HEK293T (cell line): ENCODE measurements around the gene LIMS4.
"Not testable (repeated sequence)": the region's sequence is repeated elsewhere in the genome, so short reads cannot be mapped to it uniquely, and the experiment has no call there.

Source experiments
- CTBP1 ChIP-seq: fragments of 450-650 bp; IDR thresholded peaks from 2 replicates; pipeline ENCODE4 v1.6.1; 2016; ENCODE audit warnings: borderline replicate concordance
- FOXM1 ChIP-seq: fragments of 450-650 bp; IDR thresholded peaks from 2 replicates; pipeline ENCODE4 v1.6.1; 2017; ENCODE audit warnings: mild to moderate bottlenecking, borderline replicate concordance
- HDGF ChIP-seq: fragments of 450-650 bp; IDR thresholded peaks from 2 replicates; pipeline ENCODE4 v1.6.1; 2017; ENCODE audit warnings: antibody characterized with exemption, borderline replicate concordance
- NFRKB ChIP-seq: fragments of 450-650 bp; IDR thresholded peaks from 2 replicates; pipeline ENCODE4 v1.6.1; 2016; ENCODE audit warnings: mild to moderate bottlenecking, moderate library complexity
- SP1 ChIP-seq: fragments of 450-650 bp; IDR thresholded peaks from 2 replicates; pipeline ENCODE4 v1.6.1; 2017
- SUZ12 ChIP-seq: fragments of 450-650 bp; IDR thresholded peaks from 2 replicates; pipeline ENCODE4 v1.6.1; 2016; ENCODE audit warnings: mild to moderate bottlenecking
- TARDBP ChIP-seq: fragments of 450-650 bp; IDR thresholded peaks from 2 replicates; pipeline ENCODE4 v1.6.1; 2016

DNA sequence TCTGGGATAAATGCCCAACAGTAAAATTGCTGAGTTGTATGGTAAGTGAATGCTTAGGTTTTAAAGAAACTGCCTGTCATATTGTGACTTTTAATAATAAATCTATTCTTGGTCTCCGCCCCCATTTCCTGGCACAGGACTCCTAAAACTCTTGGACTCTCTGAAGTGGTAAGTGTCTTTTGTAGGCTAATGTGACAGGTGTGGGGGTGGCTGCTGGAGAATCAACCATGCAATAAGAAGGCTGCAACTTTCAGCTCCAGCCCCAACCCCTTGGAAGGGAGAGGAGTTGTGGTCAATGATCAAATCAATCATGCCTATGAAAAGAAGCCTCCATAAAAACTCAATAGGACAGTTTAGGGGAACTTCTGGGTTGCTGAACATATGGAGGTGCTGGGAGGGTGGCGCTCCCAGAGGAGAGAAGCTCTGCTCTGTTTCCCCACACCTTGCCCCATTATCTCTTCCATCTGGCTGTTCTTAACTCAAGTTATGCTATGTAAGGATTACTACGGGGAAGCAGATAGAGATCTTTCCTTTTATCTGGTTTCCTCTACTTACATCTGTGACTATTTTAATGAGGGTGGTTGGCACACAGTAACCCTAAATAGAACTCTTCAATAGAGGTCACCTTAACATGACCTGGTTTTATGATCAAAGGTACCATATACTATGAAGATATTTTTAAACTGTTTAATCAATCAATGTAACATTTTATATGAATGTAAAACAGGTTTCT lies 3.2 kb upstream of the LIMS4 start:
- not testable (repeated sequence) for TF ChIP-seq FOXM1, SUZ12, TARDBP, CTBP1, NFRKB, SP1, HDGF
